ENCODE data around the gene TRIOBP. TPM values are rescaled to one million over a fixed set of nuclear protein-coding genes. Genes with fewer than 3 reads are reported as not detected.

Gene TRIOBP
- total RNA-seq, 1 experiment from 2014 or later = 170 TPM

DNA sequence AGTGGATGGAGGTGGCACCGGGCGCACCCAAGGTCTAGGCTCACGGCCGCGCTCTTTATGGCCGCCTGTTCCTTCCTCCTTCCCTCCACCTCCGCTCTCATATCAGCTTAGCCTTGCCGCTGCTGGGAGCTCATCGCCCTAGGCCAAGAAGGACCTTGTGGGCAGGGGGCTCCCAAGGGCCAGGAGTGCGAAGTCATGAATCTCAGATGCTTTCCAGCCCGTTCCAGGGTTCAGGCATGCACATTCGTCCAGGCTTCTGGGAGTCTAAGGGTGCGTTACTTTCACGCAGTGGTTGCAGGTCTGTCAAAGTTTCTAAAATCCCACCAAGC is 122.2 kb downstream of the TRIOBP start:
- Histone ChIP-seq H3K4me2 (no peak overlapping the region), H3K27ac (no peak overlapping the region), H2AFZ (no peak overlapping the region), H3K9me3 (ENCODE audit: insufficient read depth, low read depth) (no peaks in the 10 kb centered on the region), H4K20me1 (ENCODE audit: insufficient read depth) (no peaks in the 10 kb centered on the region), H3F3A (ENCODE audit: insufficient read depth, low read depth) (peaks cover 15% of the 10 kb centered on the region; the same call in 1 of the 2 replicates), H3K4me1 (replicated peaks; ENCODE audit: insufficient read depth) (peaks cover 5% of the 10 kb centered on the region), H3K27me3 (ENCODE audit: insufficient read depth, low read depth) (no peaks in the 10 kb centered on the region), H3K9me2 (ENCODE audit: insufficient read depth) (no peaks in the 10 kb centered on the region), H3K36me3 (ENCODE audit: low read depth) (no peaks in the 10 kb centered on the region), H3K4me3 (no peak overlapping the region), H3K79me2 (ENCODE audit: low read depth) (no peaks in the 10 kb centered on the region)
- no TSS peak for BruUV-seq (replicated peaks)
- POLR2A ChIA-PET (ENCODE audit: unreplicated experiment) = interaction anchor here (0.5 to 0.6 kb wide), 3 partner anchors 12 to 136 kb away, joined by 3 to 14 read pairs (median 4); partner anchors contain the start of gene GCAT
- TF ChIP-seq EZH2 (IDR thresholded peaks at IDR 0.05; ENCODE audit: low read depth) = no peak
- no peak for TF ChIP-seq CTCF (conservative IDR thresholded peaks at IDR 0.05)
- intact Hi-C loops (cut with micrococcal nuclease; ENCODE audit: unreplicated experiment) = loop anchor here (5.0 kb wide), 1 partner anchor 223 kb away; no protein-coding TSS in a partner anchor
- no peak for DNase-seq
- CTCF ChIA-PET = interaction anchor here (0.6 to 3.2 kb wide), 3 partner anchors 44 to 75 kb away, joined by 3 to 22 read pairs (median 3); no protein-coding TSS in a partner anchor

DNA sequence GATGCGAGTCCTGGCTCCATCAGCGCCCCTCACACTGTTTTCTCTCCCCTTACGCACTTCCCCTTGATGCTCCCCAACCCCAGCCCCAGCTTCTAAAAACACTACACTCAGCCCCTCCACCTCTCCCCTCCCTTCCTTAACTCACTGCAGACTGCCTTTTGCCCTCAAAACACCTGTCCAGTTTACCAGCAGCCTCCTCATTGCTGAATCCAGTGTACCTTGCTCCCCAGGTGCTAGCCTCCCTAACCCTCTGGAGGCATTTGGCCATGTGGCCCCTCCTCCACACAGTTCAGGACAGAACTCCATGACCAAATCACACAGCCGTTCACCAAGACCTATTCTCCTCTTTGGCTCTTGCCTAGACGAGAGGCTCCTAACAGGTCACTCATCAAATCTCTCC is 123.5 kb downstream of the TRIOBP start:
- H3K27me3 ChIP-seq (ENCODE audit: insufficient read depth, low read depth) = no peaks in the 10 kb centered on the region
- no peak for TF ChIP-seq CTCF (conservative IDR thresholded peaks at IDR 0.05)
- TF ChIP-seq EZH2 (IDR thresholded peaks at IDR 0.05; ENCODE audit: low read depth) = no peak
- no peak overlapping the region for H3K27ac ChIP-seq
- DNase-seq = no peak
- peaks cover 5% of the 10 kb centered on the region for H3K4me1 ChIP-seq (replicated peaks; ENCODE audit: insufficient read depth)
- peaks cover 15% of the 10 kb centered on the region; the same call in 1 of the 2 replicates for H3F3A ChIP-seq (ENCODE audit: insufficient read depth, low read depth)
- ChIA-PET CTCF (interaction anchor here (0.7 kb wide), 3 partner anchors 17 to 190 kb away, joined by 4 to 9 read pairs (median 6); no protein-coding TSS in a partner anchor), POLR2A (ENCODE audit: unreplicated experiment) (no interaction called here)
- intact Hi-C loops (cut with micrococcal nuclease; ENCODE audit: unreplicated experiment) = no loop called here
- BruUV-seq (replicated peaks) = no TSS peak
- no peak overlapping the region for H2AFZ ChIP-seq
- H3K36me3 ChIP-seq (ENCODE audit: low read depth) = no peaks in the 10 kb centered on the region
- H3K4me2 ChIP-seq = no peak overlapping the region
- no peaks in the 10 kb centered on the region for H3K79me2 ChIP-seq (ENCODE audit: low read depth)
- H3K9me2 ChIP-seq (ENCODE audit: insufficient read depth) = no peaks in the 10 kb centered on the region
- H3K4me3 ChIP-seq = no peak overlapping the region
- no peaks in the 10 kb centered on the region for H3K9me3 ChIP-seq (ENCODE audit: insufficient read depth, low read depth)
- no peaks in the 10 kb centered on the region for H4K20me1 ChIP-seq (ENCODE audit: insufficient read depth)

DNA sequence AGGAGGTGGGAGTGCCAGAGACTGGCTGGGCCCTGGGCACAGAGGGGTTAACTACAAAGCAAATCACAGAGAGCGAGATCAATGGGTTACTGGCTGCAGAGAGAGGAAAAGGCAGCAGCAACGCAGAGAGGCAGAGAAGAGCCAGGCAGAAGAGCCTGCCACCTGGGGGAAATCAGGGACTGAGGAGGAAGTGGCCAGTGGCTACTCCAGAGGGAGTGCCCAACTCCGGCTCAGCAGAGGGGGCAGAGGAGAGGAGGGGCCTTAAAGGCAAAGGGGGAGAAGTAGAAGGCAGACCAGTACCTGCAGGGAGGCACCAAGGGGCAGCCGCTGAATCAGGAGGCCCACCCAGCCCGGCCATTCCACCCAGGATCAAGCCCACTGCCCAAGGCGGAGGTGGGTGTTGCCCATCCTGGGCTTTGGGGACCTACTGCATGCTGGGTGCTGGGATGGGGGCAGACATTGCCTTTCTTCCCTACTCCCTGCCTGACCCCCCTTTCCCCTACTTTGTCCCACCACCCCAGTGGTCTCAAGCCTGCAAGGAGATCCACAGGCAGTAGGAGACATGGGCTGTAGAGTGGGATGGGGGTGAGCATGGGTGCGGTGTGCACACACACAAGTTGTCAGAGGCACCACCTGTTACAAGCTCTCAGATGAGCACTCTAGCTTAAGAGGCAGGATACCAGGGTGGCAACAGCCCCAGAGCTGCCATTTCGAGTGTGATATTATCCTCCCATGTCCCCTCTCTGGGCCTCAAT is 125.4 kb downstream of the TRIOBP start:
- no peaks in the 10 kb centered on the region for H3K27me3 ChIP-seq (ENCODE audit: insufficient read depth, low read depth)
- no peak for TF ChIP-seq CTCF (conservative IDR thresholded peaks at IDR 0.05)
- TF ChIP-seq EZH2 (IDR thresholded peaks at IDR 0.05; ENCODE audit: low read depth) = no peak
- no peaks in the 10 kb centered on the region for H3K79me2 ChIP-seq (ENCODE audit: low read depth)
- H3K4me1 ChIP-seq (replicated peaks; ENCODE audit: insufficient read depth) = peaks cover 5% of the 10 kb centered on the region
- H3F3A ChIP-seq (ENCODE audit: insufficient read depth, low read depth) = peaks cover 22% of the 10 kb centered on the region
- H2AFZ ChIP-seq = no peak overlapping the region
- POLR2A ChIA-PET (ENCODE audit: unreplicated experiment) = interaction anchor here (0.7 kb wide), 1 partner anchor 22 kb away, joined by 3 read pairs; the partner anchor contains the start of gene ANKRD54
- intact Hi-C loops (cut with micrococcal nuclease; ENCODE audit: unreplicated experiment) = no loop called here
- no TSS peak for BruUV-seq (replicated peaks)
- no peak overlapping the region for H3K27ac ChIP-seq
- no peaks in the 10 kb centered on the region for H3K36me3 ChIP-seq (ENCODE audit: low read depth)
- no peak overlapping the region for H3K4me2 ChIP-seq
- no peak overlapping the region for H3K4me3 ChIP-seq
- H4K20me1 ChIP-seq (ENCODE audit: insufficient read depth) = no peaks in the 10 kb centered on the region
- H3K9me3 ChIP-seq (ENCODE audit: insufficient read depth, low read depth) = no peaks in the 10 kb centered on the region
- no peaks in the 10 kb centered on the region for H3K9me2 ChIP-seq (ENCODE audit: insufficient read depth)
- DNase-seq = no peak
- CTCF ChIA-PET = interaction anchor here (0.7 kb wide), 1 partner anchor 1321 kb away, joined by 6 read pairs; no protein-coding TSS in a partner anchor

Measured in PC-9 (cell line).